ENCODE results near the gene WWOX.

DNA sequence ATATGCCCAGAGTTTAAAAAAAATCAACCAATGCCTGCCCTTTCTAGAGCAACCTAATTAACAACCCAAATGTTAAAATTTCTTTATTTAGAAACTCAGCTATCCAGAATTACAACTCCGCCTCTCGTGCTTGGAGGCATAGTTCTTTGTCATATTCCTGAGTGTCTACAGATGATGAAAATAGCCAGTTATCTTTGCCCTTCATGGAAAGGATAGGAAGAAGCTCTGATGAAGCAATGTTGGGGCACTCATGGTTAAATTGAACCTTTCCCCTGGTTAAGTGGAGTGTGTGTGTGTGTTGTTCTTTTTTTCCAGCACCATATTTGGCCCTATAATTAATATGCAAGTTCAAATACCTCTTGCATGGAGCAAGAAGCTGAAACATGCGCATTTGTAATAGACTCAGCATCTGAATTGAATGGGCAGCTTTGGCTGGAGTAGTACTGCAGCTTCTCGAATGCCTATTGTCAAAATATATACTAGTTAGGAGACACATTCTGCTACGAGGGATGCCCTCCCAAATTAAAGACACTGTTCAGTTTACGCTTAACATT, 506.2 kb downstream of the WWOX start:
- TF ChIP-seq, protein P1, sequence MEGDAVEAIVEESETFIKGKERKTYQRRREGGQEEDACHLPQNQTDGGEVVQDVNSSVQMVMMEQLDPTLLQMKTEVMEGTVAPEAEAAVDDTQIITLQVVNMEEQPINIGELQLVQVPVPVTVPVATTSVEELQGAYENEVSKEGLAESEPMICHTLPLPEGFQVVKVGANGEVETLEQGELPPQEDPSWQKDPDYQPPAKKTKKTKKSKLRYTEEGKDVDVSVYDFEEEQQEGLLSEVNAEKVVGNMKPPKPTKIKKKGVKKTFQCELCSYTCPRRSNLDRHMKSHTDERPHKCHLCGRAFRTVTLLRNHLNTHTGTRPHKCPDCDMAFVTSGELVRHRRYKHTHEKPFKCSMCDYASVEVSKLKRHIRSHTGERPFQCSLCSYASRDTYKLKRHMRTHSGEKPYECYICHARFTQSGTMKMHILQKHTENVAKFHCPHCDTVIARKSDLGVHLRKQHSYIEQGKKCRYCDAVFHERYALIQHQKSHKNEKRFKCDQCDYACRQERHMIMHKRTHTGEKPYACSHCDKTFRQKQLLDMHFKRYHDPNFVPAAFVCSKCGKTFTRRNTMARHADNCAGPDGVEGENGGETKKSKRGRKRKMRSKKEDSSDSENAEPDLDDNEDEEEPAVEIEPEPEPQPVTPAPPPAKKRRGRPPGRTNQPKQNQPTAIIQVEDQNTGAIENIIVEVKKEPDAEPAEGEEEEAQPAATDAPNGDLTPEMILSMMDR (conservative IDR thresholded peaks at IDR 0.05 in 1 of 2, IDR thresholded peaks at IDR 0.05 in 1 of 2; ENCODE audit: extremely low read depth in 1 of 2, insufficient read depth in 1 of 2, low read depth in 1 of 2, low read length in 2 of 2): no peak
- no peak for TF ChIP-seq EZH2 (IDR thresholded peaks at IDR 0.05; ENCODE audit: borderline replicate concordance, low read length)

Measured in mammary epithelial cell (primary cell).